ENCODE measurements around the gene NUP107. TPM values are rescaled to one million over a fixed set of nuclear protein-coding genes. Genes with fewer than 3 reads are reported as not detected.

The NUP107 gene
- total RNA-seq, 1 donor = 53.1 TPM

DNA sequence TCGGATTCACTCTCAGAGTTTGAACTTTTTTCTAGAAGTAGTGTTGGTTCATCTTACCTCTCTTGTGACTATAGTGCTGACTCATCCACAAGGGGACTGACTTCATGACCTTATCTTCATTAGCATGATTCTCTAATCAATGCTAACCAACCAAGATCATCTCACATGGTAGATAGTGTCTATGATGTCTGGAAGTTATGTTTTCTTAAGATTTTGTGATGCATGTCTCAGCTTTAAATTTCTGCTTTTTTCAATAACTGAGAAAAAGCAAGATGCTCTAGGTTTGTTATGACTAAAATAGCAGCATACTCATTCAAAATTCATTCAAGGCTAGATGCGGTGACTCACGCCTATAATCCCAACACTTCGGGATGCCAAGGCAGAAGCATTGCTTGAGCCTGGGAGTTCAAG lies 46.9 kb downstream of the NUP107 start:
- TF ChIP-seq, protein P1, sequence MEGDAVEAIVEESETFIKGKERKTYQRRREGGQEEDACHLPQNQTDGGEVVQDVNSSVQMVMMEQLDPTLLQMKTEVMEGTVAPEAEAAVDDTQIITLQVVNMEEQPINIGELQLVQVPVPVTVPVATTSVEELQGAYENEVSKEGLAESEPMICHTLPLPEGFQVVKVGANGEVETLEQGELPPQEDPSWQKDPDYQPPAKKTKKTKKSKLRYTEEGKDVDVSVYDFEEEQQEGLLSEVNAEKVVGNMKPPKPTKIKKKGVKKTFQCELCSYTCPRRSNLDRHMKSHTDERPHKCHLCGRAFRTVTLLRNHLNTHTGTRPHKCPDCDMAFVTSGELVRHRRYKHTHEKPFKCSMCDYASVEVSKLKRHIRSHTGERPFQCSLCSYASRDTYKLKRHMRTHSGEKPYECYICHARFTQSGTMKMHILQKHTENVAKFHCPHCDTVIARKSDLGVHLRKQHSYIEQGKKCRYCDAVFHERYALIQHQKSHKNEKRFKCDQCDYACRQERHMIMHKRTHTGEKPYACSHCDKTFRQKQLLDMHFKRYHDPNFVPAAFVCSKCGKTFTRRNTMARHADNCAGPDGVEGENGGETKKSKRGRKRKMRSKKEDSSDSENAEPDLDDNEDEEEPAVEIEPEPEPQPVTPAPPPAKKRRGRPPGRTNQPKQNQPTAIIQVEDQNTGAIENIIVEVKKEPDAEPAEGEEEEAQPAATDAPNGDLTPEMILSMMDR (IDR thresholded peaks at IDR 0.05; ENCODE audit: insufficient read depth, low read depth, low read length) = no peak
- peak; percentile 39 for DNase-seq (ENCODE audit: low read depth)
- no peak overlapping the region for H3K4me3 ChIP-seq (ENCODE audit: low read depth, low read length)

DNA sequence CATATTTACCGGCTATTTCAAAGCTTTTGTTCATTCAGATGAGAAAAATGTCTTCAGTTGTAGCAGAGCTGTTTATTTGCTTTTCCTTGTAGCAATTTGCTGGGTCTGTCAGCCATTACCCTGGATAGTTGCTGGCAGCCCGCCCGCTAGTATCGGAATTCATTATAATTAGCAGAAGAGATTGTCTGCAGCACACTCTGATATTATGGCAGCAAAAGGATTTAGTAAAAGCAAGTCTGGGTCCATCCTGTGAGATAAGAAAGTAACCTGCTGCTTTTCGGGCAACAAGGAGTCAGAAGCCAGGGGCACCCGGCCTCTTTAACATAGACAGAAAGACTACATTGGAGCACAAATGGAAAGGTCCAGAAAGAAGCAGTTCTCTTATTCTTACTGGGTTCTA lies 53.1 kb downstream of the NUP107 start:
- no peak for DNase-seq (ENCODE audit: low read depth)
- no peak overlapping the region for H3K4me3 ChIP-seq (ENCODE audit: low read depth, low read length)
- TF ChIP-seq, protein P1 (IDR thresholded peaks at IDR 0.05; ENCODE audit: insufficient read depth, low read depth, low read length) = no peak

DNA sequence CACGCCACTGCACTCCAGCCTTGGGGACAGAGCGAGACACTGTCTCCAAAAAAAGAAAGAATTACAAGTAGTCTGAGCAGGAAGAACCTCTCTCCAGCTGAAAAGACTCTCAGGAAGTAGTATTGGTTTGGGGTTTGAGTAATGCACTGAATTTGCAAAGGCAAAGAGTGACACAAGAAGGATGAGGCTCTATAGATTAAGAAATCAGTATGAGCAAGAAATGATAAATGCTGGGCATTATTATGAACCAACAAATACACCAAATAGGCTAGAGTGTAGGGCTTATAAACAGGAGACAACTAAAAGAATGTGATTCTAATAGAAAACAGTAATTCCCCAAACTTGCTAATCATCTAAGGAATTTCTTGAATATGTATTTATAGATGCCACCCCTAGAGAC lies 56.6 kb downstream of the NUP107 start:
- TF ChIP-seq, protein P1 (IDR thresholded peaks at IDR 0.05; ENCODE audit: insufficient read depth, low read depth, low read length) = no peak
- no peak overlapping the region for H3K4me3 ChIP-seq (ENCODE audit: low read depth, low read length)
- DNase-seq (ENCODE audit: low read depth) = no peak

DNA sequence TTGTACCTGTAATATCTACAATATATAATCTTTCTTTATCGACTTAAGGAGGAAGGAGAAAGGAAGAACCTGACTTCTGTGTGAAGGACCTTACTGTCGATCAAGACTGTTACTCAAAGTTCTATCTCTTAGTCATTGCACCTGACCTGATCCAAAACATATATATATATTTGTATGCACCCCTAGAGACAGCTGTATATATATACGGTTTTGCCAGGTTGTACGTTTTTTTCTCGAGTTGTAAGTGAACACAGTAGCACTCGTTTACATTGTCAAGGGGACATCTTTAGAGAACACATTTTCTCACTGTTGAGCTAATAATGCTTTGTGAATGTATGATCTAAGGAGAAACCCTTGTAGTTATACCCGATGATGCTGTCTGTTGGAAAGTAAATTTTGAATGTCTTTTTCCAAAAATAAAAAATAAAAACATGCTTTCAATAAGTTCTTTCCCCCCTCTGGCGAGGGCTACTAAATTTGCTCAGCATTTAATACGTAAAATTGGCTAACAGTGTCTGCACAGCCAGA lies 58.7 kb downstream of the NUP107 start:
- no peak for DNase-seq (ENCODE audit: low read depth)
- H3K4me3 ChIP-seq (ENCODE audit: low read depth, low read length) = peak overlapping the region; percentile 69
- TF ChIP-seq, protein P1 (IDR thresholded peaks at IDR 0.05; ENCODE audit: insufficient read depth, low read depth, low read length) = no peak

DNA sequence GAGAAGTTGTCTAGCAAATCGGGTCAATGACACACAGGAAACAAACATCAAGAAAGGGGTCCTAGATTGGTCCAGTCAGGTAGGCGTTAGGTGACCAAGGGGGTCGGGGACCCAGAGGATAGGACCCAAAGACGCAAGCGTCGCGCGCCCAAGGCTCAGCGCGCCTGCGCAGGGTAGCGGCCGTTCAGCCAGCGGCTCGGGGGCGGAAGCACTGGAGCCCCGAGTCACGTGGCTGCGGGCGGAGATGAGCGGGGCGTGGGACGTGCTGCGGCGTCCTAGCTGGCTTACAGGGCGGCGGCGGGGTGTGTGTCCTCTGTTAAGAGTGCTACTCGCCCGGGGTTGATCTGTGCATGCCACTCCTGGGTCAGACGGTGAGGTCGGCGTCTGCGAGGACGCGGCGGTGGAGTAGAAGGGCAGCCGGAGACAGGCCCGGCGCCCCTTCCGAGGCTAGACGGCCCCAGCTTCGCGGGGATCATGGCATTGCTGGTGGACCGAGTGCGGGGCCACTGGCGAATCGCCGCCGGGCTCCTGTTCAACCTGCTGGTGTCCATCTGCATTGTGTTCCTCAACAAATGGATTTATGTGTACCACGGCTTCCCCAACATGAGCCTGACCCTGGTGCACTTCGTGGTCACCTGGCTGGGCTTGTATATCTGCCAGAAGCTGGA lies 59.3 kb downstream of the NUP107 start, which contains the start of gene SLC35E3:
SLC35E3 (plus strand) TSS at position 273 of the 668 bp plus-strand sequence; CDS start at position 475, 202 bp downstream.
- peak within 1 kb of the TSS; percentile 69 for H3K4me3 ChIP-seq (ENCODE audit: low read depth, low read length)
- TF ChIP-seq, protein P1 (IDR thresholded peaks at IDR 0.05; ENCODE audit: insufficient read depth, low read depth, low read length) = no peak
- DNase-seq (ENCODE audit: low read depth) = peak; percentile 84

DNA sequence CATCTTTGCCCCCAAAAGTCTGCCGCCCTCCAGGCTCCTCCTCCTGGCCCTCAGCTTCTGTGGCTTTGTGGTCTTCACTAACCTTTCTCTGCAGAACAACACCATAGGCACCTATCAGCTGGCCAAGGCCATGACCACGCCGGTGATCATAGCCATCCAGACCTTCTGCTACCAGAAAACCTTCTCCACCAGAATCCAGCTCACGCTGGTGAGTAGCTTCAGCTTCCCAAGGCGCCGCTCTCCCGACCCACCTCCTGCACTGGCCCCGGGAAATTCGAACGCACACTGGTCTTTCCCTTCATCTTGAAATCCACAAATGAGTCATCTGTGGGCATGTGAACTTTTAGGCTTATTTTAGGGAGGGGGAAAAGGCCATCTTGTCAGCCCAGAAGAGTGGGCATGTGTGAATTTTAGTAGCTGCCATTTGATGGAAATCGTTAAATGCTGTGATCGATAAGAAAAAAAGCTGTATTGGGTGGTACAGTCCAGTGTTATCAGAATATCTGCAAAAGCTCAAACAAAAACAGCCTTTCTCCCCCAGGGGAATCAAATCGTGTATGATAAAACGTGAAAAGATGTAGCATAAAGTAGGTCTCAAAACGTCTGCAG lies 59.9 kb downstream of the NUP107 start:
- TF ChIP-seq, protein P1 (IDR thresholded peaks at IDR 0.05; ENCODE audit: insufficient read depth, low read depth, low read length) = no peak
- peak; percentile 69 for DNase-seq (ENCODE audit: low read depth)
- peak overlapping the region; percentile 69 for H3K4me3 ChIP-seq (ENCODE audit: low read depth, low read length)

All from fibroblast of villous mesenchyme (primary cell).